HepG2 (cell line): ENCODE measurements around the gene CYBC1.

Experiments used
- CBX5 ChIP-seq: sonication (generic); formaldehyde crosslinking; IDR thresholded peaks from 2 replicates; pipeline ENCODE4 v1.4.0; 2020; ENCODE audit warnings: missing genetic modification reagents, borderline replicate concordance
- CTCF ChIP-seq: sonication (generic); formaldehyde crosslinking; IDR thresholded peaks from 2 replicates; pipeline ENCODE4 v1.5.0; 2020; ENCODE audit warnings: mild to moderate bottlenecking, missing genetic modification reagents, moderate library complexity
- KLF13 ChIP-seq: sonication (generic); formaldehyde crosslinking; IDR thresholded peaks from 2 replicates; pipeline ENCODE4 v1.4.0; 2020; ENCODE audit warnings: mild to moderate bottlenecking, missing genetic modification reagents
- MEIS2 ChIP-seq: sonication (generic); formaldehyde crosslinking; IDR thresholded peaks from 2 replicates; pipeline ENCODE4 v1.9.0; 2021; ENCODE audit warnings: mild to moderate bottlenecking, missing genetic modification reagents
- MXI1 ChIP-seq: IDR thresholded peaks from 3 replicates; pipeline ENCODE4 v1.6.1; 2012; ENCODE audit warnings: low read depth, low read length, inconsistent platforms, borderline replicate concordance
- POLR2A ChIP-seq, 2 experiments: IDR thresholded peaks; 2 replicates each; pipeline ENCODE4 v1.6.1; 2011; ENCODE audit warnings: low read depth in 2 of 2, low read length in 2 of 2, mild to moderate bottlenecking in 1 of 2, moderate library complexity in 1 of 2; ENCODE audit not compliant: insufficient read depth in 1 of 2
- RAD21 ChIP-seq: fragments of 450-650 bp; formaldehyde crosslinking; IDR thresholded peaks from 2 replicates; pipeline ENCODE4 v1.5.0; 2020; ENCODE audit warnings: mild to moderate bottlenecking
- RFX5 ChIP-seq: IDR thresholded peaks from 2 replicates; pipeline ENCODE4 v1.6.1; 2011; ENCODE audit warnings: low read depth, low read length, improper control_type of control experiment
- TAF1 ChIP-seq: sonication (generic); formaldehyde crosslinking; IDR thresholded peaks from 2 replicates; pipeline ENCODE4 v1.4.0; 2020; ENCODE audit warnings: missing genetic modification reagents
- ZNF282 ChIP-seq: fragments of 450-650 bp; IDR thresholded peaks from 2 replicates; pipeline ENCODE4 v1.6.1; 2018; ENCODE audit not compliant: partially characterized antibody
- ZNF782 ChIP-seq: sonication (generic); formaldehyde crosslinking; IDR thresholded peaks from 2 replicates; pipeline ENCODE4 v1.4.0; 2020; ENCODE audit warnings: missing genetic modification reagents, mild to moderate bottlenecking, borderline replicate concordance
- ZNF839 ChIP-seq: sonication (generic); formaldehyde crosslinking; IDR thresholded peaks from 2 replicates; pipeline ENCODE4 v1.4.0; 2020; ENCODE audit warnings: missing genetic modification reagents, mild to moderate bottlenecking, borderline replicate concordance
- TF ChIP-seq, protein P1 (sequence below): sonication (generic); formaldehyde crosslinking; IDR thresholded peaks from 2 replicates; pipeline ENCODE4 v1.4.0; 2020; ENCODE audit warnings: missing genetic modification reagents

GRCh38 chr17:82416771-82417170 lies 33.8 kb downstream of the CYBC1 start:
- TF ChIP-seq ZNF282 (no peak), TAF1 (CRISPR knock-in tag) (no peak), RAD21 (CRISPR knock-in tag) (no peak), CTCF (CRISPR knock-in tag) (no peak), MXI1 (no peak), POLR2A (IDR thresholded peaks at IDR 0.05; ENCODE audit: insufficient read depth in 1 of 2, low read depth in 2 of 2, low read length in 2 of 2) (no peak), KLF13 (CRISPR knock-in tag) (no peak), MEIS2 (CRISPR knock-in tag) (no peak), ZNF782 (no peak), ZNF839 (CRISPR knock-in tag) (no peak), RFX5 (no peak), CBX5 (CRISPR knock-in tag) (no peak)
- TF ChIP-seq, protein P1, sequence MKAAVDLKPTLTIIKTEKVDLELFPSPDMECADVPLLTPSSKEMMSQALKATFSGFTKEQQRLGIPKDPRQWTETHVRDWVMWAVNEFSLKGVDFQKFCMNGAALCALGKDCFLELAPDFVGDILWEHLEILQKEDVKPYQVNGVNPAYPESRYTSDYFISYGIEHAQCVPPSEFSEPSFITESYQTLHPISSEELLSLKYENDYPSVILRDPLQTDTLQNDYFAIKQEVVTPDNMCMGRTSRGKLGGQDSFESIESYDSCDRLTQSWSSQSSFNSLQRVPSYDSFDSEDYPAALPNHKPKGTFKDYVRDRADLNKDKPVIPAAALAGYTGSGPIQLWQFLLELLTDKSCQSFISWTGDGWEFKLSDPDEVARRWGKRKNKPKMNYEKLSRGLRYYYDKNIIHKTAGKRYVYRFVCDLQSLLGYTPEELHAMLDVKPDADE (CRISPR knock-in tag), result no peak
